K562 (cell line): ENCODE measurements around the gene OPRM1. TPM values are rescaled to one million over a fixed set of nuclear protein-coding genes. Genes with fewer than 3 reads are reported as not detected.

Source experiments
- ATAC-seq: fragments of 200-7000 bp; cut with Tn5 transposase; 3 replicates; pipeline ENCODE4 v1.9.1; 2020; ENCODE audit warnings: moderate library complexity
- BruUV-seq: library from RNA; stranded (reverse); fragments of 400-500 nt; replicated peaks from 2 replicates; lab custom pipeline; 2021; lab: Mats Ljungman, UMichigan
- CTCF ChIA-PET: fragments of 300-600 bp; formaldehyde crosslinking; extraction: SDS; loops from one replicate; lab custom pipeline; 2021; ENCODE audit warnings: low intra/inter-chr PET ratio; lab: Yijun Ruan, JAX
- POLR2A ChIA-PET: fragments of 300-600, 350-650 bp; sonication (Branson Sonifier 250); formaldehyde crosslinking; extraction: SDS; loops from one replicate; lab custom pipeline; 2021; ENCODE audit warnings: antibody characterized with exemption, inconsistent platforms; lab: Yijun Ruan, JAX
- DNase-seq, 4 experiments: peaks; one replicate each; pipeline versions ENCODE4 v3.0.0 to v3.0.0-alpha.2; 2011 to 2018; ENCODE audit warnings: low spot score in 3 of 4, mixed read lengths in 3 of 4; ENCODE audit errors: extremely low read depth in 1 of 4
- FAIRE-seq: peaks from 2 replicates; lab custom pipeline; 2011; peaks lifted over from hg19 to GRCh38; lab: Jason Lieb, UNC
- H2AFZ ChIP-seq: 2 replicates; pipeline ENCODE4 v1.6.0; 2011; ENCODE audit warnings: low read depth, low read length, control low read depth, inconsistent platforms
- H3K27ac ChIP-seq: fragments of 200-600 bp; 3 replicates; pipeline ENCODE4 v1.8.0; 2011; ENCODE audit warnings: low read depth, mild to moderate bottlenecking, control low read depth, inconsistent platforms, low read length, moderate library complexity, mixed read lengths; ENCODE audit errors: extremely low read depth
- H3K27me3 ChIP-seq, 2 experiments: fragments of 300-600 bp in 1 of 2; 2 replicates in 1 of 2; 3 replicates in 1 of 2; pipeline versions ENCODE4 v1.6.0 to v1.8.0; 2011; ENCODE audit warnings: inconsistent platforms in 2 of 2, low read length in 2 of 2, mild to moderate bottlenecking in 1 of 2, mixed read lengths in 1 of 2, moderate library complexity in 1 of 2; ENCODE audit not compliant: control insufficient read depth in 2 of 2, insufficient read depth in 2 of 2
- H3K36me3 ChIP-seq: fragments of 300-600 bp; 3 replicates; pipeline ENCODE4 v1.8.0; 2011; ENCODE audit warnings: mild to moderate bottlenecking, low read length, inconsistent platforms; ENCODE audit not compliant: control insufficient read depth, insufficient read depth
- H3K4me1 ChIP-seq, 2 experiments: fragments of 200-600 bp in 1 of 2; replicated peaks in 1 of 2; 2 replicates in 1 of 2; 3 replicates in 1 of 2; pipeline versions ENCODE4 v1.5.1 to v1.8.0; 2011; ENCODE audit warnings: inconsistent platforms in 2 of 2, low read length in 2 of 2, mild to moderate bottlenecking in 1 of 2, mixed read lengths in 1 of 2, moderate library complexity in 1 of 2; ENCODE audit not compliant: control insufficient read depth in 2 of 2, insufficient read depth in 2 of 2
- H3K4me2 ChIP-seq: 2 replicates; pipeline ENCODE4 v1.6.1; 2011; ENCODE audit warnings: low read length, control low read depth, inconsistent platforms, mixed read lengths; ENCODE audit not compliant: insufficient read depth
- H3K4me3 ChIP-seq: fragments of 200-600 bp; sonication (generic), shearing (Covaris generic); 2 replicates; pipeline ENCODE4 v1.5.1; 2016; ENCODE audit warnings: control low read depth, inconsistent platforms
- H3K79me2 ChIP-seq: fragments of 200-600 bp; 3 replicates; pipeline ENCODE4 v1.8.0; 2011; ENCODE audit warnings: low read length, inconsistent platforms; ENCODE audit not compliant: control insufficient read depth, insufficient read depth
- H3K9ac ChIP-seq, 2 experiments: 2 replicates each; pipeline versions ENCODE4 v1.6.0 to v1.6.1; 2011; ENCODE audit warnings: low read depth in 2 of 2, low read length in 2 of 2, control low read depth in 1 of 2, inconsistent platforms in 1 of 2, mild to moderate bottlenecking in 1 of 2, mixed read lengths in 1 of 2; ENCODE audit not compliant: insufficient read depth in 1 of 2
- H3K9me1 ChIP-seq: one replicate; pipeline ENCODE4 v1.6.0; 2011; ENCODE audit warnings: inconsistent platforms, mild to moderate bottlenecking, low read length, moderate library complexity; ENCODE audit not compliant: control insufficient read depth, insufficient read depth
- H3K9me3 ChIP-seq: replicated peaks from 2 replicates; pipeline ENCODE4 v1.5.1; 2011; ENCODE audit warnings: low read depth, low read length, inconsistent platforms; ENCODE audit not compliant: control insufficient read depth, insufficient read depth
- H4K20me1 ChIP-seq: replicated peaks from 2 replicates; pipeline ENCODE4 v1.6.1; 2011; ENCODE audit warnings: low read length, inconsistent platforms, mixed read lengths; ENCODE audit not compliant: control insufficient read depth, insufficient read depth
- FOXK1 ChIP-seq: sonication (generic); formaldehyde crosslinking; IDR thresholded peaks from 2 replicates; pipeline ENCODE4 v1.8.0; 2022; ENCODE audit warnings: missing genetic modification reagents, mild to moderate bottlenecking, borderline replicate concordance
- SAFB ChIP-seq: fragments of 200-400 bp; formaldehyde crosslinking; IDR thresholded peaks from 2 replicates; pipeline ENCODE4 v1.6.1; 2017; ENCODE audit warnings: low read depth, low read length, borderline replicate concordance
- THAP12 ChIP-seq: fragments of 250-450 bp; sonication (Bioruptor Pico); IDR thresholded peaks from 2 replicates; pipeline ENCODE4 v1.9.0; 2021; ENCODE audit warnings: mild to moderate bottlenecking, inconsistent platforms
- ZNF212 ChIP-seq: fragments of 450-650 bp; formaldehyde crosslinking; IDR thresholded peaks from 2 replicates; pipeline ENCODE4 v1.4.0; 2020; ENCODE audit warnings: mild to moderate bottlenecking
- WGBS: fragments of 100-300 bp; shearing (Covaris generic); methylation state at CpG from one replicate; pipeline ENCODE4 v1.1.6; 2016; ENCODE audit warnings: low coverage, mixed read lengths; ENCODE audit not compliant: insufficient coverage; ENCODE audit errors: missing lambda C conversion rate; 5-methylcytosine and 5-hydroxymethylcytosine counted together
- in situ Hi-C: fragments of 300-500 bp; cut with MboI; formaldehyde crosslinking; loops from 4 replicates; pipeline ENCODE4 v1.15.0; 2018; ENCODE audit warnings: inconsistent platforms, mixed read lengths
- intact Hi-C: fragments of 100-400 bp; cut with micrococcal nuclease; formaldehyde crosslinking; loops from 2 replicates; pipeline ENCODE4 v1.14.2; 2022
- polyA plus RNA-seq, 8 experiments: library from polyadenylated mRNA; depleted of rRNA in 4 of 8; stranded (reverse) in 5 of 8; unstranded in 3 of 8; fragments of >200 nt; fragmentation: Nextera tagmentation in 2 of 8; fragmentation: Illumina TruSeq in 1 of 8; extraction: Ambion mirVana in 2 of 8; extraction: Trizol in 1 of 8; gene quantifications; 2 replicates each; pipeline versions ENCODE4 v1.2.1 to v1.2.3, GENCODE V29; 2011 to 2014; ENCODE audit warnings: inconsistent platforms in 1 of 8, missing spikeins in 1 of 8
- total RNA-seq, 7 experiments: library from RNA; depleted of rRNA in 6 of 7; stranded (reverse); fragments of >200 nt in 6 of 7; fragmentation: Illumina TruSeq in 2 of 7; extraction: Trizol in 2 of 7; gene quantifications; 2 replicates each; pipeline versions ENCODE4 v1.2.1 to v1.2.3, GENCODE V29; 2011 to 2021; ENCODE audit warnings: low replicate concordance in 1 of 7

OPRM1 gene
- total and polyA plus RNA-seq, 9 of the 15 experiments (the other 6 are each of a cell fraction or from before 2014, with no cell fraction given): not detected

- Histone ChIP-seq H2AFZ (no peak overlapping the region), H3K9ac (no peak overlapping the region), H3K79me2 (no peaks in the 10 kb centered on the region), H3K4me1 (no peaks in the 10 kb centered on the region), H3K9me1 (no peaks in the 10 kb centered on the region), H3K4me2 (no peak overlapping the region), H3K36me3 (no peaks in the 10 kb centered on the region), H3K9me3 (peaks cover 2% of the 10 kb centered on the region), H3K4me3 (no peak overlapping the region), H4K20me1 (no peaks in the 10 kb centered on the region), H3K27me3 (no peaks in the 10 kb centered on the region), H3K27ac (no peak overlapping the region)
- DNase-seq (no peak), ATAC-seq (no peak), FAIRE-seq (no peak)
- in situ Hi-C loops (no loop called here), intact Hi-C loops (no loop called here)
- WGBS: 0% methylated on average over 2 of the region's 2 CpGs
- CTCF ChIA-PET: no interaction called here
- POLR2A ChIA-PET: no interaction called here
- no TSS peak for BruUV-seq
- TF ChIP-seq THAP12 (CRISPR knock-in tag) (no peak), ZNF212 (CRISPR knock-in tag) (no peak), FOXK1 (CRISPR knock-in tag) (no peak), SAFB (no peak)
These were observed 8.4 kb upstream of the OPRM1 start for GRCh38 chr6:154030646-154031045.
